Measurements from ENCODE around the gene ZBTB33.

The ZBTB33 gene

DNA sequence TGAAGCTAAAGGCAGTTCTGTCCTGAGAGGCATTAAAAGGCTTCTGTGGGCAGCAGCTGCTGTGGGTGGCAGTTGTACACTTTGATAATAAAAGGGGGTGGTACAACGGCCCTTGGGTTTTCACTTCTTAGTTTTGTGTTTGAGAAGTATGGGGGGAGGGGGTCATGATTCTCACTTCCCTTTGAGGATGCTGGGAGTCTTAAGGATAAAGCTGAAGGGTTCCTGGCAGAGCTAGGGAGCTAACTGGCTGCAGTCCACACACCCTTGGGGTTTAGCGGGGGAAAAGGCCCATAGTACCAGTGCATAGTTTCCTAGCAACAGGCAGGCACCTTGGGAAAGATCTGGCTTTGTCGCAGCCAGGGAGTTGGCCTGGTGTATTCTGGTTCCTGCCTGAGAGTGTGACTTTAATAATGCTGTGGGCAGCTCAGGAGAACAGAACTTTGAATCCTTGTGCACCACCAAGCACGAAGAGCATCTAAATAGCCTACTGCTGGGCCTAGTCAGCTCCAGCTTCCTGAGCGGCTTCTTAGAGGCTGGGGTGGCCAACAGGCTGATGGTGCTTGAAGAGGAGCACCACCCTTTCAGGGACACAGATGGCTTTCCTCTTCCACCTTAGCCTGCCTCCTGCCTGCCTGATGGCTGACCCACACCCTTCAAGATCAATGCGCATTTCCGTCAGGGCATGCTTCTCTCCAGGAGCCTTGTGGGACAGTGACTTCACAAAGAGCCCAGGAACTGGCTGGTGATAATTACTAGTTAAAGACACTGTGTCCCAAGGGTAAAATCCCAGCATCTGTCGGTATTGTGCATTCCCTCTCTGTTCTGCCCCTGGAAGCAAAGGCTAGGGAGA lies 12.5 kb downstream of the ZBTB33 start:
- peak; percentile 27 for DNase-seq (ENCODE audit: low read depth, low spot score)

DNA sequence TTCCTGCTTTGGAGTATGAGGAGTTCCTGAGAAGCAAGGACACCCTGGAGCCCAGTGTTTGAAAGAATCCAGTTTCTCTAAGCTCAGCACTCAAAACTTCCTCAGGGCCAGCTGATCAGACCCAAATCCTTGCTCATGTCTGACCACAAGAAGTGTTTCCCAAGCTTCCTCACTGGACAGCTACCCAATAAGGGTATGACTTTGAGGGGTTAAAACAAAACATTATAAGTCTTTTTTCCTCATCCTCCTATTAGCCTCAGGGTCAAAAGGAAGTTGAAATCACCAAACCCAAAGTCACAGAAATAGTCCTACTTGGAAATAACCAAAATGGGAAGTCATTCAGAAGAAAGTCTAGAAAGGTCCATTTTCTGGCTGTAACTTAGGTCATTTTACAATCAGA lies 13.7 kb downstream of the ZBTB33 start:
- no peak for DNase-seq (ENCODE audit: low read depth, low spot score)

DNA sequence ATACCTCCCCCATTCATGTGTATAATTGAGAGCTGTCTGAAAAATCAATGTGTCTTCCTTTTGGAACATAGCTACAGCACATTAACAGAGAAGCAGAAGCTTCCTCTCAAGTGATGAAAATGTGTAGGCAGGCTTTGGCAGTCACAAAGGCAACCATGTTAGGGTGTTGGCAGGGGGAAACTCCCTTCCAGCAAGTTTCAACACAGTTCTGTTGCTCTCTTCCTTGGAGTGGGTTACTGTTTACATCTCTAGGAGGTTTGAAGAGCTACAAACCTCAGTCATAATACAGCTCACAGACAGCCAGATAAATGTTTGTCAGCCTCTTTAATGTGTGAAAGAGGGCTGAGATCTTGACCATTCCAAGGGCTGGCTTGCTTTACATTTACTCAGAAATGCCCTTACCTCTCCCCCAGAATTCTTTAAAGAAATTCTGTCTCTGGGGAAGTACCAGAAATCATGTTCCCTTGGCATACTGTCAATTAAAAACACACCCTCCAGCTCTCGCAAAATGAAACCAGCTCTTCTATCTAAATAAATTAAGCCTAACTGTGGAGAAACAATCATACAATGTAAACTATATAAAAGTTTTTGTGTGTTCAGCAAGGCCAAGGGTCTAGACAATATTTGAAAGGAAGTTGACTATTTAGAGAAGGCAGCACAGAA lies 18.9 kb downstream of the ZBTB33 start:
- DNase-seq (ENCODE audit: low read depth, low spot score): no peak

DNA sequence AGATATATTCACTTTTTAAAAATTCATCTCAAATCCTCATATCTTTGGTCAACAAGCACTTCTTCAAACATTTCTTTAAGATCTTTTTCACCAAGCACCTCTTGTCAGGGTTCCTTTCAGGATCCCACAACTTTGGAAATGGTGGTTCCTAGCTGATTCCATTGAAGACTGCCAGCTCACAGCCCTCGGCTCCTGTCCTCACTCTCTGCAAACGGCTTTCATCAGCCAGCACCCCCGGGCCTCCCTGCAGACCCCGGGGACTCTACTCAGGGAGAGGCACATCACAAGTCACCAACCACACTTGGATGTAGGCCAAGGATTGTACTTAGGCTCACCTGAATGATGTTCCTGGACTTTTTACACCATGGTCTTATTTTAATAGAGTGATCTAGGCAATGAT lies 20.0 kb downstream of the ZBTB33 start:
- no peak for DNase-seq (ENCODE audit: low read depth, low spot score)

- no peak for DNase-seq (ENCODE audit: low read depth, low spot score)
Observed at GRCh38 chrX:120271218-120271617, 20.6 kb downstream of the ZBTB33 start.

DNA sequence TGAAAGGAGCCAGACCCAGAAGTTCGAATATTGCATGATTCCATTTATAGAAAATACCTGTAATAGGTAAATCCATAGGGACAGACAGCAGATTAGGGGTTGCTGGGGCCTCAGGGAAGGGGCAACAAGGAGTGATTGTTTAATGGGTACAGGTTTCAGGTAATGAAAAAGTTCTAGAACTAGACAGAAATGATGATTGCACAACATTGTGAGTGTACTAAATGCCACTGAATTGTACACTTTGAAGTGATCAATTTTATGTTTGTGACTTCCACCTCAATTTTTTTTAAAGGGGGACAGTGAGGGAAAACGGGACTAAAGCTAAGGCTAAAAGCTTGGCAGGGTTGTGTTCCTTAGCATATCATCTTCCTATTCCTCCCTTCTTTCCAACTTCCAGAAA lies 23.5 kb downstream of the ZBTB33 start:
- no peak for DNase-seq (ENCODE audit: low read depth, low spot score)

- no peak for DNase-seq (ENCODE audit: low read depth, low spot score)
Observed at GRCh38 chrX:120274958-120275357, 24.3 kb downstream of the ZBTB33 start.

GRCh38 chrX:120281021-120281624 lies 30.5 kb downstream of the ZBTB33 start:
- no peak for DNase-seq (ENCODE audit: low read depth, low spot score)

GRCh38 chrX:120281761-120282160 lies 31.1 kb downstream of the ZBTB33 start:
- DNase-seq (ENCODE audit: low read depth, low spot score): no peak

DNA sequence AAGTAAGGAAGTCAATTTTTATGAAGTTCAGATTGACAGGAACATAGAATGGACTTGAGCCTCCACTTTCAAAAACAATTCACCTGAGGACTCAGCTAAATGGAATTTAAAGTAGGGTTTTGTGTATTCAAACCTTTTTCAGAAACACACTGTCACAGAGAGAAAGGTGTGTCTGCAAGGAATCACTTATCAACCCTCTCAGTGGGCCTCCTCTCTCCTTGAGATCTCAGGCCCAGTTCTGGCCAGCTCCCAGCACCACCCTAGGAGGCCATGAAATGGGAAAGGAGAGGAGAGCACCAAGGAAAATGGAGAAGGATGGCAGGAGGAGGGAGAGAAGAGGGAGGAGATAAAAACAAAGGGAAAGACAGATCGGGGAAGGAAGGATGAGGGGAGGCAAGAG lies 32.1 kb downstream of the ZBTB33 start:
- DNase-seq (ENCODE audit: low read depth, low spot score): no peak

DNA sequence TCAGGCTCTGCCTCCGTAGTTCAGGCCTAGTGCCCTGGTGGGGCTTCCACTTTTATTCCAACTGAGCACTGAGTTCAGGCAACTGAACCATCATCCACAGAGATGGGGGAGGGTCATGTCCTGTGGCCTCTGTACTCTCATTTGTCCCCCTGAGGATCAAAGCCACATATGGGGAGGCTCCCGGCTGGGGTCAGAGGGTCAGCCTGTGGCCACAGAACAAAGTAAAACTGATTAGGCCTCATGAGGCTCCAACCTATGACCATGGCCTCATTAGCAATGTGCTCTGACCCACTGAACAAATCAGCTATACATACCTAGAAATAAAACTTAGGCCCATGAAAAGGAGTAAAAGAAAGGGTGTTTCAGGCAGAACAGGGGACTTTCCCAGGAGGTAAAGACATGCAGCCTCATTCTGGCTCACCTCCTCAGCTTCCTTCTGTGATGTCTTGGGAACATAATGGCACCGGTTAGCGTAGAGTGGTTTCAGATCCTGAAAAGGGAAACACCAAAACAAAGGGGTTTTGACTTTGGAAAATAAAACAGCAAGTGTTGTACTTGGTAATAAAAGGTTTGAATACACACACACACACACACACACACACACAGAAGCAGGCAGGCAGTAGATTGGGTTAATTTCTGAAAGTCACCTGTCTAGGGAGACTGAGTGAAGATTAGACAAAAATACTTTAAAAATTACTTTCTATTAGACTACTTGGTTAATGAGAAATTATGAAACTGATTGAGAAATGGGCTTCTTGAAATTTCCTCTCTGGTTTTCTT lies 36.3 kb downstream of the ZBTB33 start:
- DNase-seq (ENCODE audit: low read depth, low spot score): no peak

DNA sequence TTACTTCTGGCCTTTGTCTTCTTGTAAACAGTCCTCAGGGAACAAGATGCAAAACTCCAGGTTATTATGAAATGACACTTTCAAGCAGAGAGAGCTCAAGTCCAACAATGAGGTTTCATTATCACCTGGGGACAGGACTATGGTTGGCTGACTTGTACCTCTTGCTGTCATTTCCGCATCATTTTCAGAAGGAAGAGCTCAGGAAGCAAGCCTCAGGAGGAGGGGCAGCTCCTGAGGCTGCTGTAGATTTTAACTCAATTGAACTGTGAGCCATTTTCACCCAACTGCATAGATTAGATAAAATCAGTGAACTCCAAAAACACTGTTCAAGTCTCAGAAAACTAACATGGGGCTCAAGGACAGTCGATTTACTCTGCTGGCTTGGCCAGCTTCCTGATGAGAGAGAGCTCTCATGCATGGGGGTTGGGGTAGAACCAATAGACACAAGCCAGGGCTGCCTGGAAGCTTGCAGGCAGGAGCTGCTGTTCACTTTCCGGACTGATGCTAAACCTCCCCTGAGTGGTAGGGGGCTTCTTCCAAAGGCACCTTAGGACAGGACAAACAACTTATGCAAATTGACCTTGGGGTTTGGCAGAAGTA lies 37.0 kb downstream of the ZBTB33 start:
- no peak for DNase-seq (ENCODE audit: low read depth, low spot score)

DNA sequence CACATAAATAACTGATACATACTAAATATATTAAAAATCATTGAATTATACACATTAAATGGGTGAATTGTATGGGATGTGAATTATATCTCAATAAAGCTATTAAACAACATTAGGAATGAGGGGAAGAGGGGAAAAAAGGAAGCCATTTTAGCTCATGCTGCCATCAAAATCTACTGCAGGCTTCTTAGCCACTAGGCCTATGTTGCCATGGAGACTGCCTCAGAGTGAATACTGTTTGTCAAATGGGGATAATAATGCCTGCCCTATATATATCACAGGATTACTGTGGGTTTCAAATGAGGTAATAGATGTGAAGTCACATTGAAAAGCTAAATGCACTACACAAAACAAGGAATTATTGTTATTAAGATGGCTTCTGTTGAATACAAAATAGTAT lies 39.5 kb downstream of the ZBTB33 start:
- DNase-seq (ENCODE audit: low read depth, low spot score): no peak

DNA sequence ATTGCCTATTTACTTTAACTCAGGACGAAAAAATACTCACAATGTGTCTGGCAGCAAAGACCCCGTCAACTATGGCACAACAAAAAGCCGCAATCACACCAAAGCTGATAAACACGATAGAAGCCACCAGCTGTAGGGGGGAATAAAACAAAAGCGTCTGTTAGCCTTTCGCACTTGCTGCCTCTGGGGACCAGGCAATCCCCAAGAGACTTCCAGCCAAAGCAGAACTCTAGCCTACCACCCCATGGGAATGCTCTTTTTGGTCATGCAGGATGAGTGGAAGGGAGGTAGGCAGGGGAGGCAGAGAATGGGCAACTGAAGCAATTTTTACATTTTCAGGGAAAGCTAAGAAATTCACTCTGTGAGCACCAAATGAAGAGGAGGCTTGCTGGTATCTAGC lies 40.6 kb downstream of the ZBTB33 start:
- DNase-seq (ENCODE audit: low read depth, low spot score): no peak

GRCh38 chrX:120293015-120293414 lies 42.4 kb downstream of the ZBTB33 start:
- DNase-seq (ENCODE audit: low read depth, low spot score): no peak

DNA sequence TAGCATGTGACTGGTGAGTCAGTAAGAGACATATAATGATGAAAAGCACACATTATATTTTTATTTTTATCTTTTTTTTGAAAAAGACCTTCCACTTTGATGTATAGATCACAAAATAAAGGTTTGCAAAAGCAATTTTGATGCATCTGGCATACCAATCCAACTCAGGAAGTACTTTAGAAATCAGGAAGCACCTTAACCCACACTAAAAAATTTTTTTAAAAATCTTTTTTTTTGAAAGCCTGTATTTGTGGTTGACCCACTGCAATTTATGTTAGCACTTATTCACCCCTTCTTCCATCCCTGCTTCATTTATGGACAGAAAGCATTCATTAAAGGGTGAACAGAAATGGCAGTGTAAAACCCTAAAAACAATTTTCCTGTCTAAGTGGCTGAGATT lies 44.0 kb downstream of the ZBTB33 start:
- no peak for DNase-seq (ENCODE audit: low read depth, low spot score)

DNA sequence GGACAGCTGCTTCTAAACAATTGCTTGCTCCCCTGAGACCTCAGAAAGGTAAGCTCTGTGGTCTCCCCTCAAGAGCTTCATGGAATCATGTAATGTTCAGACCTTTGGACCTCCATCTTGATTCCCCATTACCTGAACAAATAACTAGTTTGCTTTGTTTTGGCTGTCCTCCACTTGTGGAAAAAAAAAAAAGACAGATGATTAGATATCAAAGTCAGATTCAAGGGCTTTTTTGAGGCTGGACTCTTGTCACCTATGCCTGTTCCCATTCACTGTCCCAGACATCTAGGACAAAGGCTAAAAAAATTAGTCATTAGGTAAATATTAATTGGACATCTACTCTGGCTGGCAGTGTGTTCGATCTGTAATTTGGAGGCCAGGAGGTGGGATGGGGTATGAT lies 47.3 kb downstream of the ZBTB33 start:
- no peak for DNase-seq (ENCODE audit: low read depth, low spot score)

DNA sequence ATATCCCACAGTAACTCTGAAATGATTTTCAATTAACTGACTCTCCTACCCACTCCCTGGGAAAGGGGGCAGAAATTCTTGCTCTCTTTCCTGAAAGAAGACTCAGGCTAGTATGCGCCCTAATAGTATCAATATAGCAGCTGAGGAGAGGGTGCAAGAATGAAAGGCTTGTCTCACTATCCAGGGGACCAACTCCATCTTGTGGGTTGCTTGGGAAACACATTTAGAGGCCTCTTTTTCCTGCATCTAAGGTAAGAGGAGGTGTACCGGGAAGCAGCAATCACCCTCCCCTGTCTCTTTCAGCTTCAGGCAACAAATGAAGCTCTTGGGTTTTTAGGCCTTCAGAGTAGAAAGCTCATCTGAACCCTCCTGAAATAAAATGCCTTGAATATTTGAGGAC lies 49.3 kb downstream of the ZBTB33 start:
- DNase-seq (ENCODE audit: low read depth, low spot score): no peak

DNA sequence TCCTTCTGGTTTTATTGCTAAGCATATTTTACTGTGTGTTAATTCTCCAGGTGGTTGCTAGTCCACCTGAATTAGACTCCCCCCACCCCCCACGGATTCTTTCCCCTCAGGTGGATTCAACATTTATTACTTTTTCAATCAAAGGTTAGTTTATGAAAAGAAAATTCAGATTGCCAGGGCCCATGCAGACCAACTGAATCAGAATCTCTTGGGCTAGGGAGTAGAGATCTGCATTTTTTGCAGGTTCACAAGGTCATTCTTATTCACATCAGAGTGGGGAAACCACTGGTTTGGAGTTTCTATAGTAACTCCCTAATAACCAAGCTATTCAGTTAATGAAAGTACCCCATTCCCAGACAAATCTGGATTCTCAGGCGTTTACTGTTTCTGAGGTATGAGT lies 50.9 kb downstream of the ZBTB33 start:
- no peak for DNase-seq (ENCODE audit: low read depth, low spot score)

- no peak for DNase-seq (ENCODE audit: low read depth, low spot score)
Observed at GRCh38 chrX:120301960-120302359, 51.3 kb downstream of the ZBTB33 start.

DNA sequence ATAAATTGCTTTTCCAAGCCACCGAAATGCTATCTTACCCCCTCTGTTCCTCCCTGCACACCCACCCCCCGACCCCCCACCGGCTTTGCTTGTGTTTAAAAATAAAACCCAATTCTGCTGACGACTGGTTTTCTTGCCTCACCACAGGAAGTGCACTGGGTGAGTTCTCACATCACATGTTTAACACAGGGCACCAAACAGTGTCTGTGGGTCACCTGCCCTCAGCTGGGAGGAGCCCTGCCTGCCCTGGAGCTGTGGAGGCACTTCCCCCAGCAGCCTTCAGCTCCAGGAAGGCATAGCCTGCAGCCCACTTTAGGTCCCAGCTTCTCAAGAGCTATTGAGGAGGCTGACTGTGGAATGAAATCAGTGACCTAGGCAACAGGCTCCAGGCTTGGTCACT lies 51.8 kb downstream of the ZBTB33 start:
- DNase-seq (ENCODE audit: low read depth, low spot score): no peak

- no peak for DNase-seq (ENCODE audit: low read depth, low spot score)
Observed at GRCh38 chrX:120304256-120304655, 53.6 kb downstream of the ZBTB33 start.
